ENCODE measurements around the gene PCCA.
A peak's percentile ranks its signal among the peaks of the same experiment; 100 is the strongest.

PCCA gene

DNA sequence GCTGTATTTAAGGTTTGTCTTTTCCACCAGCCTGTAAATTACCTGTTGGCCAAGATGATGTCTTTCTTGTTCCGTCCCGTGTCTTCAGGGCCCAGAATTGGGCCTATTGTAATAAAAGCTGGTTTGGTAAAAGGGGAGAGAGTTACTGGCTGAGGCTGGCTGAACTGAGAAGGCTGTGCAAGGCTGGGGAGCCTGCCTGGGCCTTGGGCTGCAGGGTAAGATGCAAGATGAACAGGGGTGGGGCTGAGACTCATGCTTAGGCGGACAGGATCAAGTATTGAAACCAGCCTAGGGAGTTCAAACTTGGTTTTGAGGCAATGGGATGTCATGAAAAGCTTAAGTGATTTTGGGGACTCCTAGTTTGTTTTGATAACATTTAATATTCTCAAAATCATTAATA, 142.3 kb downstream of the PCCA start:
- H3K4me3 ChIP-seq (ENCODE audit: control insufficient read depth, low read depth, low read length) = no peak overlapping the region
- no peak for DNase-seq (ENCODE audit: low read depth)
- TF ChIP-seq CTCF (conservative IDR thresholded peaks at IDR 0.05; ENCODE audit: control insufficient read depth, insufficient read depth, low read depth, low read length) = no peak

- no peak overlapping the region for H3K4me3 ChIP-seq (ENCODE audit: control insufficient read depth, low read depth, low read length)
- no peak for TF ChIP-seq CTCF (conservative IDR thresholded peaks at IDR 0.05; ENCODE audit: control insufficient read depth, insufficient read depth, low read depth, low read length)
- no peak for DNase-seq (ENCODE audit: low read depth)
These were observed 145.1 kb downstream of the PCCA start for GRCh38 chr13:100234006-100234405.

- H3K4me3 ChIP-seq (ENCODE audit: control insufficient read depth, low read depth, low read length) = no peak overlapping the region
- DNase-seq (ENCODE audit: low read depth) = peak; percentile 64
- no peak for TF ChIP-seq CTCF (conservative IDR thresholded peaks at IDR 0.05; ENCODE audit: control insufficient read depth, insufficient read depth, low read depth, low read length)
These were observed 145.7 kb downstream of the PCCA start for GRCh38 chr13:100234524-100235136.

- no peak overlapping the region for H3K4me3 ChIP-seq (ENCODE audit: control insufficient read depth, low read depth, low read length)
- DNase-seq (ENCODE audit: low read depth) = peak; percentile 79
- TF ChIP-seq CTCF (conservative IDR thresholded peaks at IDR 0.05; ENCODE audit: control insufficient read depth, insufficient read depth, low read depth, low read length) = peak; percentile 68
These were observed 146.5 kb downstream of the PCCA start for GRCh38 chr13:100235311-100235901.

- DNase-seq (ENCODE audit: low read depth) = no peak
- no peak overlapping the region for H3K4me3 ChIP-seq (ENCODE audit: control insufficient read depth, low read depth, low read length)
- TF ChIP-seq CTCF (conservative IDR thresholded peaks at IDR 0.05; ENCODE audit: control insufficient read depth, insufficient read depth, low read depth, low read length) = no peak
These were observed 151.4 kb downstream of the PCCA start for GRCh38 chr13:100240109-100240779.

GRCh38 chr13:100244431-100244830, 155.5 kb downstream of the PCCA start:
- DNase-seq (ENCODE audit: low read depth) = no peak
- no peak overlapping the region for H3K4me3 ChIP-seq (ENCODE audit: control insufficient read depth, low read depth, low read length)
- no peak for TF ChIP-seq CTCF (conservative IDR thresholded peaks at IDR 0.05; ENCODE audit: control insufficient read depth, insufficient read depth, low read depth, low read length)

All from fibroblast of mammary gland (primary cell).